ENCODE data around the gene CTXND1.

GRCh38 chr15:80277147-80277546 lies 25.1 kb upstream of the CTXND1 start:
- TF ChIP-seq EP300 (IDR thresholded peaks at IDR 0.05) (no peak), POLR2AphosphoS5 (IDR thresholded peaks at IDR 0.05) (no peak), CTCF (IDR thresholded peaks at IDR 0.05) (no peak)
